Breast epithelium (tissue), 4 donors: Measurements from ENCODE around the gene PDE6H. TPM values are rescaled to one million over a fixed set of nuclear protein-coding genes. Genes with fewer than 3 reads are reported as not detected.

Experiments used
- DNase-seq, 2 donors: peaks; one replicate each; pipeline ENCODE4 v3.0.0-alpha.2; 2019; ENCODE audit warnings: low spot score in 2 of 2
- H3K27ac ChIP-seq, 2 donors: fragments of 200-600 bp; sonication (generic) in 1 of 2; one replicate each; pipeline ENCODE4 v1.5.1; 2016 to 2019; ENCODE audit warnings: mild to moderate bottlenecking in 1 of 2
- H3K27me3 ChIP-seq, 2 donors: fragments of 200-600 bp; sonication (generic) in 1 of 2; one replicate each; pipeline versions ENCODE4 v1.5.1 to v1.6.0; 2017 to 2019; ENCODE audit warnings: control low read depth in 1 of 2, mild to moderate bottlenecking in 1 of 2
- H3K36me3 ChIP-seq: fragments of 200-600 bp; one replicate; pipeline ENCODE4 v1.5.1; 2019
- H3K4me1 ChIP-seq, 2 donors: fragments of 200-600 bp; sonication (generic); one replicate each; pipeline ENCODE4 v1.5.1; 2016 to 2019; ENCODE audit warnings: control low read depth in 1 of 2
- H3K4me3 ChIP-seq, 3 donors: fragments of 200-600 bp; sonication (generic); 1 replicate in 2 of 3; 2 replicates in 1 of 3; pipeline ENCODE4 v1.5.1; 2016 to 2019; ENCODE audit warnings: mild to moderate bottlenecking in 3 of 3, moderate library complexity in 2 of 3
- H3K9me3 ChIP-seq, 2 donors: fragments of 200-600 bp; sonication (generic) in 1 of 2; one replicate each; pipeline ENCODE4 v1.5.1; 2016 to 2019; ENCODE audit warnings: control low read depth in 1 of 2
- CTCF ChIP-seq, 3 donors: fragments of 450-650 bp; IDR thresholded peaks; one replicate each; pipeline ENCODE4 v1.5.1; 2016 to 2017; ENCODE audit warnings: antibody characterized with exemption in 3 of 3, mild to moderate bottlenecking in 3 of 3, moderate library complexity in 3 of 3
- POLR2A ChIP-seq: fragments of 450-650 bp; IDR thresholded peaks from one replicate; pipeline ENCODE4 v1.6.1; 2016; ENCODE audit warnings: antibody characterized with exemption, mild to moderate bottlenecking, moderate library complexity
- POLR2AphosphoS5 ChIP-seq, 3 donors: sonication (generic); formaldehyde crosslinking; IDR thresholded peaks; one replicate each; pipeline ENCODE4 v1.6.1; 2017; ENCODE audit warnings: antibody characterized with exemption in 3 of 3
- intact Hi-C: fragments of 100-400 bp; cut with DNase I; formaldehyde crosslinking; loops from one replicate; pipeline ENCODE4 v1.15.1; 2023; ENCODE audit warnings: low total_unique reads
- total RNA-seq, 3 donors: library from RNA; depleted of rRNA; stranded (reverse); fragments of >200 nt; gene quantifications; one replicate each; pipeline ENCODE4 v1.1.0, GENCODE V29; 2016

Gene PDE6H
- total RNA-seq, 3 donors from 2014 or later: not detected

DNA sequence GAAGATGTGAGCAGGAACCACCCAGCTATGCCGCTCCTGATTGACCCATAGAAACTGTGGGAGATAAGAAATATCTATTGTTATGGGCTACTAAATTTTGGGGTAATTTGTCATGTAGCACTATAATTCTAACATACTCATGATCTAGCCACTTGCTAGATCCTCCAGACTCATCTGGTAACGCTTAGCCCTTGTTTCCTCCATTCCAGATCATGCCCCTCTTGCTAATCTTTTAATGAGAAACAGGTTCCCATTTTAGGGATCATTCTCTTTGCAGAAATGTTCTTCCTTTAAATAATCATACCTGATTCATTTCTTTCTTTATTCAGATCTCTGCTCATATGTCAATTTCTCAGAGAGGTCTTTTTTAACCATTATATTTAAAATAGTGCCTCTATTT, 7.6 kb upstream of the PDE6H start:
- TF ChIP-seq POLR2A: no peak
- TF ChIP-seq CTCF (IDR thresholded peaks at IDR 0.05): no peak
- no peak for TF ChIP-seq POLR2AphosphoS5 (IDR thresholded peaks at IDR 0.05)

GRCh38 chr12:14968478-14968877, 4.4 kb upstream of the PDE6H start:
- TF ChIP-seq POLR2AphosphoS5 (IDR thresholded peaks at IDR 0.05) (no peak), CTCF (IDR thresholded peaks at IDR 0.05) (no peak), POLR2A (no peak)
- Histone ChIP-seq H3K27me3 (no peaks in the 10 kb centered on the region), H3K4me3 (no peak overlapping the region), H3K4me1 (no peaks in the 10 kb centered on the region), H3K27ac (no peak overlapping the region), H3K36me3 (no peaks in the 10 kb centered on the region), H3K9me3 (no peaks in the 10 kb centered on the region)
- intact Hi-C loops: no loop called here
- no peak for DNase-seq

More for the DNA sequence above, 7.6 kb upstream of the PDE6H start:
- H3K27me3 ChIP-seq: no peaks in the 10 kb centered on the region
- H3K36me3 ChIP-seq: no peaks in the 10 kb centered on the region
- DNase-seq: no peak
- intact Hi-C loops: no loop called here
- no peaks in the 10 kb centered on the region for H3K4me1 ChIP-seq
- no peaks in the 10 kb centered on the region for H3K9me3 ChIP-seq
- no peak overlapping the region for H3K4me3 ChIP-seq
- H3K27ac ChIP-seq: no peak overlapping the region

- Histone ChIP-seq H3K4me1 (no peaks in the 10 kb centered on the region), H3K4me3 (no peak overlapping the region), H3K36me3 (no peaks in the 10 kb centered on the region), H3K9me3 (no peaks in the 10 kb centered on the region), H3K27me3 (no peaks in the 10 kb centered on the region), H3K27ac (no peak overlapping the region)
- DNase-seq: no peak
- intact Hi-C loops: no loop called here
- TF ChIP-seq POLR2A (no peak), POLR2AphosphoS5 (IDR thresholded peaks at IDR 0.05) (no peak)
These were observed 2.4 kb upstream of the PDE6H start for GRCh38 chr12:14970473-14970872.

GRCh38 chr12:14974633-14975032, 1.8 kb downstream of the PDE6H start:
- TF ChIP-seq POLR2A: no peak
- no peak for TF ChIP-seq CTCF (IDR thresholded peaks at IDR 0.05)
- no peak for TF ChIP-seq POLR2AphosphoS5 (IDR thresholded peaks at IDR 0.05)
- H3K4me1 ChIP-seq: no peaks in the 10 kb centered on the region
- intact Hi-C loops: no loop called here
- no peak overlapping the region for H3K4me3 ChIP-seq
- no peak for DNase-seq
- H3K27me3 ChIP-seq: no peaks in the 10 kb centered on the region
- H3K9me3 ChIP-seq: no peaks in the 10 kb centered on the region
- no peak overlapping the region for H3K27ac ChIP-seq
- H3K36me3 ChIP-seq: no peaks in the 10 kb centered on the region

- DNase-seq: no peak
- H3K27ac ChIP-seq: no peak overlapping the region
- intact Hi-C loops: no loop called here
- no peaks in the 10 kb centered on the region for H3K9me3 ChIP-seq
- no peak for TF ChIP-seq CTCF (IDR thresholded peaks at IDR 0.05)
- no peak for TF ChIP-seq POLR2AphosphoS5 (IDR thresholded peaks at IDR 0.05)
- TF ChIP-seq POLR2A: no peak
- H3K4me1 ChIP-seq: no peaks in the 10 kb centered on the region
- H3K36me3 ChIP-seq: no peaks in the 10 kb centered on the region
- H3K27me3 ChIP-seq: no peaks in the 10 kb centered on the region
- H3K4me3 ChIP-seq: no peak overlapping the region
These were observed 2.6 kb downstream of the PDE6H start for GRCh38 chr12:14975457-14975856.

- Histone ChIP-seq H3K4me3 (no peak overlapping the region), H3K27me3 (no peaks in the 10 kb centered on the region), H3K9me3 (no peaks in the 10 kb centered on the region), H3K27ac (no peak overlapping the region), H3K4me1 (no peaks in the 10 kb centered on the region), H3K36me3 (no peaks in the 10 kb centered on the region)
- DNase-seq: no peak
- no peak for TF ChIP-seq POLR2A
- TF ChIP-seq CTCF (IDR thresholded peaks at IDR 0.05): no peak
- TF ChIP-seq POLR2AphosphoS5 (IDR thresholded peaks at IDR 0.05): no peak
- intact Hi-C loops: no loop called here
These were observed 3.8 kb downstream of the PDE6H start for GRCh38 chr12:14976658-14977057.
